K562 (cell line): ENCODE data around the gene FTH1.

Experiments
- ATF1 ChIP-seq, 2 experiments: fragments of 450-650 bp in 1 of 2; IDR thresholded peaks; 2 replicates each; pipeline ENCODE4 v1.6.1; 2016; ENCODE audit warnings: missing compliant biosample characterization in 1 of 2, missing genetic modification characterization in 1 of 2
- CEBPB ChIP-seq: fragments of 450-650 bp; IDR thresholded peaks from 2 replicates; pipeline ENCODE4 v1.6.1; 2016; ENCODE audit warnings: missing genetic modification characterization, missing compliant biosample characterization
- CTCF ChIP-seq, 3 experiments: IDR thresholded peaks in 2 of 3; conservative IDR thresholded peaks in 1 of 3; 2 replicates each; pipeline ENCODE4 v1.5.1; 2011 to 2012; ENCODE audit warnings: low read length in 3 of 3, mild to moderate bottlenecking in 3 of 3, control low read depth in 2 of 3, improper control_type of control experiment in 1 of 3, inconsistent platforms in 1 of 3, low read depth in 1 of 3, mixed read lengths in 1 of 3, moderate library complexity in 1 of 3; ENCODE audit not compliant: insufficient read depth in 2 of 3
- GTF3C2 ChIP-seq: IDR thresholded peaks from 3 replicates; pipeline ENCODE4 v1.6.1; 2011; ENCODE audit warnings: borderline replicate concordance, mild to moderate bottlenecking, moderate library complexity; ENCODE audit not compliant: insufficient read length; ENCODE audit errors: extremely low read depth
- KAT7 ChIP-seq: sonication (generic); formaldehyde crosslinking; IDR thresholded peaks from 2 replicates; pipeline ENCODE4 v1.8.0; 2022; ENCODE audit warnings: missing genetic modification reagents, mild to moderate bottlenecking, borderline replicate concordance
- PRPF4 ChIP-seq: fragments of 200-400 bp; formaldehyde crosslinking; IDR thresholded peaks from one replicate; pipeline ENCODE4 v1.6.1; 2017; ENCODE audit warnings: low read length, low read depth, mild to moderate bottlenecking; ENCODE audit not compliant: insufficient read depth, poor library complexity, severe bottlenecking
- RFX5 ChIP-seq: IDR thresholded peaks from 2 replicates; pipeline ENCODE4 v1.6.1; 2011; ENCODE audit warnings: low read depth, mild to moderate bottlenecking, improper control_type of control experiment, low read length
- SMAD3 ChIP-seq: fragments of 450-650 bp; formaldehyde crosslinking; conservative IDR thresholded peaks from 2 replicates; pipeline ENCODE4 v1.4.0; 2020; ENCODE audit warnings: mild to moderate bottlenecking
- SREBF2 ChIP-seq: sonication (generic); formaldehyde crosslinking; IDR thresholded peaks from 2 replicates; pipeline ENCODE4 v1.4.0; 2020; ENCODE audit warnings: mild to moderate bottlenecking, missing genetic modification reagents
- THRAP3 ChIP-seq: fragments of 450-650 bp; IDR thresholded peaks from 2 replicates; pipeline ENCODE4 v1.6.1; 2016; ENCODE audit warnings: mild to moderate bottlenecking, inconsistent platforms, borderline replicate concordance
- USF2 ChIP-seq: sonication (generic); formaldehyde crosslinking; IDR thresholded peaks from 2 replicates; pipeline ENCODE4 v1.5.0; 2020; ENCODE audit warnings: missing genetic modification reagents
- ZNF316 ChIP-seq: fragments of 450-650 bp; IDR thresholded peaks from 2 replicates; pipeline ENCODE4 v1.6.1; 2016
- TF ChIP-seq, protein P1 (sequence below): fragments of 450-650 bp; IDR thresholded peaks from 2 replicates; pipeline ENCODE4 v1.6.1; 2014; ENCODE audit warnings: low read depth, mild to moderate bottlenecking, moderate library complexity, borderline replicate concordance
- TF ChIP-seq, protein P2 (sequence below), 3 experiments: fragments of 200-800 bp in 1 of 3; sonication (Bioruptor generic) in 1 of 3; sonication (generic) in 1 of 3; formaldehyde crosslinking in 1 of 3; IDR thresholded peaks; 2 replicates each; pipeline versions ENCODE4 v1.6.1 to v1.8.0; 2016 to 2022; ENCODE audit warnings: mild to moderate bottlenecking in 2 of 3, missing compliant biosample characterization in 2 of 3, missing genetic modification characterization in 2 of 3, missing genetic modification reagents in 1 of 3

GRCh38 chr11:61972112-61972671 is 4.8 kb upstream of the FTH1 start:
- TF ChIP-seq SREBF2 (no peak), RFX5 (no peak), SMAD3 (CRISPR knock-in tag) (0 out of 2 replicates have a peak, but pooled peaks have one; percentile 8), ATF1 (CRISPR knock-in tag; IDR thresholded peaks at IDR 0.05) (no peak), ATF1 (tag; IDR thresholded peaks at IDR 0.05) (no peak), CTCF (IDR thresholded peaks at IDR 0.05 in 2 of 3, conservative IDR thresholded peaks at IDR 0.05 in 1 of 3; ENCODE audit: insufficient read depth in 2 of 3, low read depth in 1 of 3, low read length in 3 of 3) (no peak), THRAP3 (no peak), PRPF4 (no peak), ZNF316 (no peak), CEBPB (no peak), GTF3C2 (no peak), KAT7 (no peak), USF2 (CRISPR knock-in tag) (no peak)
- TF ChIP-seq, protein P1, sequence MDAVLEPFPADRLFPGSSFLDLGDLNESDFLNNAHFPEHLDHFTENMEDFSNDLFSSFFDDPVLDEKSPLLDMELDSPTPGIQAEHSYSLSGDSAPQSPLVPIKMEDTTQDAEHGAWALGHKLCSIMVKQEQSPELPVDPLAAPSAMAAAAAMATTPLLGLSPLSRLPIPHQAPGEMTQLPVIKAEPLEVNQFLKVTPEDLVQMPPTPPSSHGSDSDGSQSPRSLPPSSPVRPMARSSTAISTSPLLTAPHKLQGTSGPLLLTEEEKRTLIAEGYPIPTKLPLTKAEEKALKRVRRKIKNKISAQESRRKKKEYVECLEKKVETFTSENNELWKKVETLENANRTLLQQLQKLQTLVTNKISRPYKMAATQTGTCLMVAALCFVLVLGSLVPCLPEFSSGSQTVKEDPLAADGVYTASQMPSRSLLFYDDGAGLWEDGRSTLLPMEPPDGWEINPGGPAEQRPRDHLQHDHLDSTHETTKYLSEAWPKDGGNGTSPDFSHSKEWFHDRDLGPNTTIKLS = no peak
- TF ChIP-seq, protein P2, sequence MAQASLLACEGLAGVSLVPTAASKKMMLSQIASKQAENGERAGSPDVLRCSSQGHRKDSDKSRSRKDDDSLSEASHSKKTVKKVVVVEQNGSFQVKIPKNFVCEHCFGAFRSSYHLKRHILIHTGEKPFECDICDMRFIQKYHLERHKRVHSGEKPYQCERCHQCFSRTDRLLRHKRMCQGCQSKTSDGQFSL (CRISPR knock-in tag; IDR thresholded peaks at IDR 0.05) = no peak
- TF ChIP-seq, protein P2 (tag; IDR thresholded peaks at IDR 0.05) = no peak; a peak in 1 of 4 replicates
